NK-92 (cell line): ENCODE data around the gene PEX13.
"Not testable (repeated sequence)": the region's sequence is repeated elsewhere in the genome, so short reads cannot be mapped to it uniquely, and the experiment has no call there.

ENCODE experiments used
- DNase-seq: peaks from one replicate; lab custom pipeline; 2025; ENCODE audit not compliant: unreplicated experiment; lab: John Stamatoyannopoulos, UW

PEX13 gene

GRCh38 chr2:61017556-61018317, at the start of gene PEX13, which contains the start of gene PUS10:
Gene PEX13 (plus strand): TSS chr2:61017720. CDS start chr2:61017760, 40 bp downstream.
Gene PUS10 (minus strand): TSS chr2:61018255. CDS start chr2:61011890, 6,365 bp downstream.
- DNase-seq = no peak

GRCh38 chr2:60972889-60973656, 44.4 kb upstream of the PEX13 start:
- DNase-seq = no peak

GRCh38 chr2:60973705-60974104, 43.8 kb upstream of the PEX13 start:
- DNase-seq = no peak

- DNase-seq = no peak
These were observed 42.9 kb upstream of the PEX13 start for GRCh38 chr2:60974652-60975051.

GRCh38 chr2:60976256-60976850, 41.2 kb upstream of the PEX13 start:
- DNase-seq = no peak

GRCh38 chr2:60976875-60977561, 40.5 kb upstream of the PEX13 start:
- no peak for DNase-seq

GRCh38 chr2:60977562-60977895, 40.0 kb upstream of the PEX13 start:
- DNase-seq = no peak

- DNase-seq = no peak
These were observed 38.3 kb upstream of the PEX13 start for GRCh38 chr2:60979231-60979630.

- DNase-seq = no peak
These were observed 37.3 kb upstream of the PEX13 start for GRCh38 chr2:60980071-60980815.

GRCh38 chr2:60982066-60982465, 35.5 kb upstream of the PEX13 start:
- not testable (repeated sequence) for DNase-seq

- DNase-seq = no peak
These were observed 32.8 kb upstream of the PEX13 start for GRCh38 chr2:60984720-60985119.

GRCh38 chr2:60987041-60987440, 30.5 kb upstream of the PEX13 start:
- DNase-seq = no peak

GRCh38 chr2:60987656-60988055, 29.9 kb upstream of the PEX13 start:
- not testable (repeated sequence) for DNase-seq

- DNase-seq = no peak
These were observed 28.3 kb upstream of the PEX13 start for GRCh38 chr2:60989259-60989658.

- no peak for DNase-seq
These were observed 25.9 kb upstream of the PEX13 start for GRCh38 chr2:60991644-60992043.

GRCh38 chr2:60992985-60993392, 24.5 kb upstream of the PEX13 start:
- DNase-seq = no peak

- DNase-seq = no peak
These were observed 23.4 kb upstream of the PEX13 start for GRCh38 chr2:60994131-60994530.

- no peak for DNase-seq
These were observed 18.6 kb upstream of the PEX13 start for GRCh38 chr2:60998628-60999545.

- DNase-seq = no peak
These were observed 11.8 kb upstream of the PEX13 start for GRCh38 chr2:61005736-61006135.
